GM12865 (cell line): ENCODE data around the gene CACNA2D4.

Experiments
- DNase-seq: peaks from one replicate; pipeline ENCODE4 v3.0.0; 2010; ENCODE audit warnings: low read depth
- H3K4me3 ChIP-seq: 2 replicates; pipeline ENCODE4 v1.5.1; 2011; ENCODE audit warnings: mild to moderate bottlenecking, low read depth, low read length, control low read depth
- TF ChIP-seq, protein P1 (sequence below): IDR thresholded peaks from 2 replicates; pipeline ENCODE4 v1.5.1; 2011; ENCODE audit warnings: low read length, control low read depth, low read depth, inconsistent platforms; ENCODE audit not compliant: insufficient read depth; ENCODE audit errors: missing control alignments

Gene CACNA2D4

GRCh38 chr12:1869145-1869544 is 49.3 kb downstream of the CACNA2D4 start:
- DNase-seq, result no peak
- TF ChIP-seq, protein P1, sequence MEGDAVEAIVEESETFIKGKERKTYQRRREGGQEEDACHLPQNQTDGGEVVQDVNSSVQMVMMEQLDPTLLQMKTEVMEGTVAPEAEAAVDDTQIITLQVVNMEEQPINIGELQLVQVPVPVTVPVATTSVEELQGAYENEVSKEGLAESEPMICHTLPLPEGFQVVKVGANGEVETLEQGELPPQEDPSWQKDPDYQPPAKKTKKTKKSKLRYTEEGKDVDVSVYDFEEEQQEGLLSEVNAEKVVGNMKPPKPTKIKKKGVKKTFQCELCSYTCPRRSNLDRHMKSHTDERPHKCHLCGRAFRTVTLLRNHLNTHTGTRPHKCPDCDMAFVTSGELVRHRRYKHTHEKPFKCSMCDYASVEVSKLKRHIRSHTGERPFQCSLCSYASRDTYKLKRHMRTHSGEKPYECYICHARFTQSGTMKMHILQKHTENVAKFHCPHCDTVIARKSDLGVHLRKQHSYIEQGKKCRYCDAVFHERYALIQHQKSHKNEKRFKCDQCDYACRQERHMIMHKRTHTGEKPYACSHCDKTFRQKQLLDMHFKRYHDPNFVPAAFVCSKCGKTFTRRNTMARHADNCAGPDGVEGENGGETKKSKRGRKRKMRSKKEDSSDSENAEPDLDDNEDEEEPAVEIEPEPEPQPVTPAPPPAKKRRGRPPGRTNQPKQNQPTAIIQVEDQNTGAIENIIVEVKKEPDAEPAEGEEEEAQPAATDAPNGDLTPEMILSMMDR, result no peak
- H3K4me3 ChIP-seq, result no peak overlapping the region

DNA sequence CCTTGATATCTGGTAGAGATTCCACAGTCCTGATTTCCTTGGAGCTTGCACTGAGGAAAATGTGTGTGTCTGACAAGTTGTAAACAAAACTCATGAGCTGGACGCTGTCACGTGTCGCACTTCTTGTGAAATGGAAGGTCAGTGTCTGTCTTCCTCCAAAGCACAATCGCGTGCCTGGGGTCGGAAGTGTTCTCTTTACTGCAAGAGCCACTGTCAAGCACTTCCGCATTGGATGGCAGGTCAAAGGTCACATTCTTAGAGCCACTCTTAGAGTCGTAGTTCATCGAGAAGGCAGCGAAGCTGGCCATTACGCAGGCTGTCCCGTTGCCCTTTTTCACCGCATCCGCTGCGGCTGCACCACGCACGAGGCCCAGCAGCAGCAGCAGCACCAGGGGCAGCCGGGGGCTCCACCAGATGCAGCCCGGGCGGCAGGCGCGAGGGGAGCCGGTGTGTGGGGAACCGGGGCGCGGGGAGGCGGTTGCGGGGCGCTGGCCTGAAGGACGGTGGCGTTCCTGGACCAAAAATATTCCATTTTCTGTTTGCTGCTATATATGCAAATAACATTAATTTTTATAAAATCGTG is 53.1 kb downstream of the CACNA2D4 start:
- DNase-seq, result no peak
- H3K4me3 ChIP-seq, result no peak overlapping the region
- TF ChIP-seq, protein P1, result no peak

- TF ChIP-seq, protein P1, result no peak
- no peak overlapping the region for H3K4me3 ChIP-seq
- no peak for DNase-seq
Observed at GRCh38 chr12:1864867-1865266, 53.6 kb downstream of the CACNA2D4 start.

- DNase-seq, result no peak
- TF ChIP-seq, protein P1, result no peak
- H3K4me3 ChIP-seq, result no peak overlapping the region
Observed at GRCh38 chr12:1864456-1864855, 54.0 kb downstream of the CACNA2D4 start.

- TF ChIP-seq, protein P1, result no peak
- DNase-seq, result no peak
- no peak overlapping the region for H3K4me3 ChIP-seq
Observed at GRCh38 chr12:1863823-1864222, 54.6 kb downstream of the CACNA2D4 start.

GRCh38 chr12:1862973-1863372 is 55.5 kb downstream of the CACNA2D4 start:
- DNase-seq, result no peak
- no peak overlapping the region for H3K4me3 ChIP-seq
- TF ChIP-seq, protein P1, result no peak

GRCh38 chr12:1859643-1860042 is 58.8 kb downstream of the CACNA2D4 start:
- TF ChIP-seq, protein P1, result no peak
- H3K4me3 ChIP-seq, result no peak overlapping the region
- no peak for DNase-seq
